Measurements from ENCODE around the gene KRT2.

The KRT2 gene

GRCh38 chr12:52690351-52691075 is 38.5 kb upstream of the KRT2 start:
- H3K4me3 Mint-ChIP-seq, result peak overlapping the region; percentile 80 to 91
- H3K9me3 Mint-ChIP-seq, result no peaks in the 10 kb centered on the region
- peak overlapping the region; percentile 56 to 76 for H3K27ac Mint-ChIP-seq
- peaks cover 3% of the 10 kb centered on the region for H3K36me3 Mint-ChIP-seq (ENCODE audit: insufficient read depth)
- ATAC-seq (replicated peaks) (peak; percentile 7), DNase-seq (no peak)
- peaks cover 28% of the 10 kb centered on the region in 2 donors for H3K4me1 Mint-ChIP-seq (ENCODE audit: low read depth in 2 of 2)
- peaks cover 16 to 55% of the 10 kb centered on the region in 2 donors for H3K27me3 Mint-ChIP-seq

- no peak overlapping the region for H3K27ac Mint-ChIP-seq
- no peak for ATAC-seq (replicated peaks)
- H3K27me3 Mint-ChIP-seq, result peaks cover 16 to 50% of the 10 kb centered on the region in 2 donors
- no peaks in the 10 kb centered on the region for H3K9me3 Mint-ChIP-seq
- H3K4me3 Mint-ChIP-seq, result peak overlapping the region in 1 of 2 donors; percentile 31
- no peak for DNase-seq
- peaks cover 28% of the 10 kb centered on the region in 2 donors for H3K4me1 Mint-ChIP-seq (ENCODE audit: low read depth in 2 of 2)
- peaks cover 3% of the 10 kb centered on the region for H3K36me3 Mint-ChIP-seq (ENCODE audit: insufficient read depth)
Observed at GRCh38 chr12:52689936-52690335, 37.9 kb upstream of the KRT2 start.

- Mint-ChIP-seq H3K9me3 (no peaks in the 10 kb centered on the region), H3K4me3 (peak overlapping the region in 1 of 2 donors; percentile 16), H3K27me3 (peaks cover 21 to 51% of the 10 kb centered on the region in 2 donors), H3K4me1 (ENCODE audit: low read depth in 2 of 2) (peaks cover 28% of the 10 kb centered on the region in 2 donors), H3K27ac (no peak overlapping the region), H3K36me3 (ENCODE audit: insufficient read depth) (peaks cover 3% of the 10 kb centered on the region)
- ATAC-seq (replicated peaks), result no peak
- DNase-seq, result no peak
Observed at GRCh38 chr12:52689239-52689638, 37.2 kb upstream of the KRT2 start.

- H3K4me1 Mint-ChIP-seq (ENCODE audit: low read depth in 2 of 2), result peaks cover 28 to 33% of the 10 kb centered on the region in 2 donors
- H3K9me3 Mint-ChIP-seq, result no peaks in the 10 kb centered on the region
- H3K36me3 Mint-ChIP-seq (ENCODE audit: insufficient read depth), result peaks cover 3% of the 10 kb centered on the region
- peaks cover 29 to 58% of the 10 kb centered on the region in 2 donors for H3K27me3 Mint-ChIP-seq
- DNase-seq (no peak), ATAC-seq (replicated peaks) (no peak)
- no peak overlapping the region for H3K4me3 Mint-ChIP-seq
- H3K27ac Mint-ChIP-seq, result no peak overlapping the region
Observed at GRCh38 chr12:52688481-52688880, 36.5 kb upstream of the KRT2 start.

GRCh38 chr12:52687497-52688385 is 35.7 kb upstream of the KRT2 start:
- H3K4me1 Mint-ChIP-seq (ENCODE audit: low read depth in 2 of 2), result peaks cover 27 to 32% of the 10 kb centered on the region in 2 donors
- DNase-seq, result no peak
- peak overlapping the region in 1 of 2 donors; percentile 71 for H3K27ac Mint-ChIP-seq
- peaks cover 3% of the 10 kb centered on the region for H3K36me3 Mint-ChIP-seq (ENCODE audit: insufficient read depth)
- no peak overlapping the region for H3K4me3 Mint-ChIP-seq
- H3K9me3 Mint-ChIP-seq, result no peaks in the 10 kb centered on the region
- H3K27me3 Mint-ChIP-seq, result peaks cover 23 to 54% of the 10 kb centered on the region in 2 donors
- ATAC-seq (replicated peaks), result peak; percentile 25

- Mint-ChIP-seq H3K27me3 (peaks cover 18 to 45% of the 10 kb centered on the region in 2 donors), H3K4me1 (ENCODE audit: low read depth in 2 of 2) (peaks cover 23 to 31% of the 10 kb centered on the region in 2 donors)
- DNase-seq, result no peak
Observed at GRCh38 chr12:52686756-52687487, 34.9 kb upstream of the KRT2 start.

GRCh38 chr12:52686063-52686462 is 34.1 kb upstream of the KRT2 start:
- Mint-ChIP-seq H3K36me3 (ENCODE audit: insufficient read depth) (peaks cover 3% of the 10 kb centered on the region), H3K27me3 (peaks cover 18 to 45% of the 10 kb centered on the region in 2 donors), H3K4me3 (no peak overlapping the region), H3K9me3 (no peaks in the 10 kb centered on the region), H3K27ac (no peak overlapping the region), H3K4me1 (ENCODE audit: low read depth in 2 of 2) (peaks cover 21 to 33% of the 10 kb centered on the region in 2 donors)
- no peak for DNase-seq
- ATAC-seq (replicated peaks), result no peak

More at GRCh38 chr12:52686756-52687487, 34.9 kb upstream of the KRT2 start:
- no peak for ATAC-seq (replicated peaks)
- H3K27ac Mint-ChIP-seq, result peak overlapping the region in 1 of 2 donors; percentile 71
- H3K4me3 Mint-ChIP-seq, result no peak overlapping the region
- no peaks in the 10 kb centered on the region for H3K9me3 Mint-ChIP-seq
- peaks cover 3% of the 10 kb centered on the region for H3K36me3 Mint-ChIP-seq (ENCODE audit: insufficient read depth)

GRCh38 chr12:52685406-52685890 is 33.4 kb upstream of the KRT2 start:
- H3K9me3 Mint-ChIP-seq, result no peaks in the 10 kb centered on the region
- DNase-seq (no peak), ATAC-seq (replicated peaks) (no peak)
- H3K36me3 Mint-ChIP-seq (ENCODE audit: insufficient read depth), result no peaks in the 10 kb centered on the region
- H3K4me3 Mint-ChIP-seq, result no peak overlapping the region
- no peak overlapping the region for H3K27ac Mint-ChIP-seq
- H3K4me1 Mint-ChIP-seq (ENCODE audit: low read depth in 2 of 2), result peaks cover 19 to 32% of the 10 kb centered on the region in 2 donors
- H3K27me3 Mint-ChIP-seq, result peaks cover 18 to 45% of the 10 kb centered on the region in 2 donors

GRCh38 chr12:52684431-52684830 is 32.4 kb upstream of the KRT2 start:
- no peak overlapping the region for H3K4me3 Mint-ChIP-seq
- peaks cover 21 to 32% of the 10 kb centered on the region in 2 donors for H3K4me1 Mint-ChIP-seq (ENCODE audit: low read depth in 2 of 2)
- ATAC-seq (replicated peaks) (no peak), DNase-seq (no peak)
- H3K27me3 Mint-ChIP-seq, result peaks cover 18 to 45% of the 10 kb centered on the region in 2 donors
- no peak overlapping the region for H3K27ac Mint-ChIP-seq
- no peaks in the 10 kb centered on the region for H3K9me3 Mint-ChIP-seq
- H3K36me3 Mint-ChIP-seq (ENCODE audit: insufficient read depth), result no peaks in the 10 kb centered on the region

GRCh38 chr12:52683575-52684300 is 31.7 kb upstream of the KRT2 start:
- H3K36me3 Mint-ChIP-seq (ENCODE audit: insufficient read depth), result no peaks in the 10 kb centered on the region
- peaks cover 18 to 43% of the 10 kb centered on the region in 2 donors for H3K27me3 Mint-ChIP-seq
- no peaks in the 10 kb centered on the region for H3K9me3 Mint-ChIP-seq
- DNase-seq (no peak), ATAC-seq (replicated peaks) (no peak)
- peak overlapping the region in 1 of 2 donors; percentile 59 for H3K27ac Mint-ChIP-seq
- H3K4me3 Mint-ChIP-seq, result peak overlapping the region in 1 of 2 donors; percentile 16
- H3K4me1 Mint-ChIP-seq (ENCODE audit: low read depth in 2 of 2), result peaks cover 21 to 32% of the 10 kb centered on the region in 2 donors

- Mint-ChIP-seq H3K4me1 (ENCODE audit: low read depth in 2 of 2) (peaks cover 20 to 31% of the 10 kb centered on the region in 2 donors), H3K36me3 (ENCODE audit: insufficient read depth) (no peaks in the 10 kb centered on the region), H3K27ac (peak overlapping the region in 1 of 2 donors; percentile 59), H3K9me3 (no peaks in the 10 kb centered on the region), H3K27me3 (peaks cover 21 to 40% of the 10 kb centered on the region in 2 donors), H3K4me3 (no peak overlapping the region)
- ATAC-seq (replicated peaks), result no peak
- DNase-seq, result no peak
Observed at GRCh38 chr12:52682938-52683574, 31.0 kb upstream of the KRT2 start.

GRCh38 chr12:52682381-52682660 is 30.3 kb upstream of the KRT2 start:
- H3K27me3 Mint-ChIP-seq, result peaks cover 24 to 37% of the 10 kb centered on the region in 2 donors
- peaks cover 14 to 24% of the 10 kb centered on the region in 2 donors for H3K4me1 Mint-ChIP-seq (ENCODE audit: low read depth in 2 of 2)
- no peaks in the 10 kb centered on the region for H3K36me3 Mint-ChIP-seq (ENCODE audit: insufficient read depth)
- no peak overlapping the region for H3K4me3 Mint-ChIP-seq
- ATAC-seq (replicated peaks) (no peak), DNase-seq (no peak)
- no peak overlapping the region for H3K27ac Mint-ChIP-seq
- H3K9me3 Mint-ChIP-seq, result no peaks in the 10 kb centered on the region

Measured in effector memory CD8-positive, alpha-beta T cell (primary cell).